Mucosa of descending colon (tissue), 3 donors: ENCODE data around the gene IL17RD. TPM values are rescaled to one million over a fixed set of nuclear protein-coding genes. Genes with fewer than 3 reads are reported as not detected.

Experiments used
- ATAC-seq: fragments of 200-7000 bp; cut with Tn5 transposase; one replicate; pipeline ENCODE4 v1.9.1; 2020; ENCODE audit warnings: mild to moderate bottlenecking, moderate library complexity
- DNase-seq, 3 donors: peaks; one replicate each; pipeline ENCODE4 v3.0.0-alpha.2; 2020
- H3K36me3 ChIP-seq: fragments of 200-600 bp; one replicate; pipeline ENCODE4 v1.8.0; 2021; ENCODE audit warnings: low read depth, mild to moderate bottlenecking
- H3K4me1 ChIP-seq: fragments of 200-600 bp; one replicate; pipeline ENCODE4 v1.8.0; 2021; ENCODE audit warnings: low read depth, mild to moderate bottlenecking
- H3K4me3 ChIP-seq: fragments of 200-600 bp; one replicate; pipeline ENCODE4 v1.8.0; 2021; ENCODE audit warnings: mild to moderate bottlenecking
- H3K9me3 ChIP-seq: fragments of 200-600 bp; one replicate; pipeline ENCODE4 v1.8.0; 2021; ENCODE audit warnings: mild to moderate bottlenecking
- CTCF ChIP-seq: fragments of 200-600 bp; IDR thresholded peaks from one replicate; pipeline ENCODE4 v1.8.0; 2022; ENCODE audit warnings: antibody characterized with exemption, mild to moderate bottlenecking
- intact Hi-C, 2 donors: fragments of 100-400 bp; cut with DNase I in 1 of 2; cut with micrococcal nuclease in 1 of 2; formaldehyde crosslinking; loops; one replicate each; pipeline versions ENCODE4 v1.11.0 to v1.11.1; 2022; cut with DNase I, micrococcal nuclease
- total RNA-seq, 3 donors: library from RNA; stranded (reverse); fragmentation: NEBNext Ultra II Directional in 2 of 3; extraction: Animal tissue kit (Norgen Biotek cat#: 25700) in 2 of 3; gene quantifications; one replicate each; pipeline versions ENCODE4 v1.2.1 to v1.2.4, GENCODE V29; 2021 to 2023
- donor health status: DM: no; HTN: no; CAD: no; lungs with moderate emphysema.
- donor health status: DM: no; HTN: no; CAD: no.
- donor health status: DM: no; HTN: yes; CAD: no.

The IL17RD gene
- total RNA-seq, 3 donors from 2014 or later, result 1.2 to 14.8 (median 1.4) TPM

GRCh38 chr3:57140894-57141293 lies 24.3 kb downstream of the IL17RD start:
- no peaks in the 10 kb centered on the region for H3K9me3 ChIP-seq
- no peak for TF ChIP-seq CTCF
- no peak overlapping the region for H3K4me3 ChIP-seq
- intact Hi-C loops, result no loop called here
- DNase-seq (no peak), ATAC-seq (no peak)
- no peaks in the 10 kb centered on the region for H3K4me1 ChIP-seq
- H3K36me3 ChIP-seq, result no peaks in the 10 kb centered on the region

- DNase-seq (no peak), ATAC-seq (no peak)
- intact Hi-C loops, result no loop called here
- H3K4me1 ChIP-seq, result no peaks in the 10 kb centered on the region
- H3K36me3 ChIP-seq, result no peaks in the 10 kb centered on the region
- TF ChIP-seq CTCF, result no peak
- no peak overlapping the region for H3K4me3 ChIP-seq
- no peaks in the 10 kb centered on the region for H3K9me3 ChIP-seq
These were observed 29.0 kb downstream of the IL17RD start for GRCh38 chr3:57135964-57136719.

- intact Hi-C loops, result no loop called here
- no peak for ATAC-seq
These were observed 32.0 kb downstream of the IL17RD start for GRCh38 chr3:57133157-57133556.

GRCh38 chr3:57132674-57133073 lies 32.5 kb downstream of the IL17RD start:
- Histone ChIP-seq H3K4me1 (no peaks in the 10 kb centered on the region), H3K9me3 (no peaks in the 10 kb centered on the region), H3K4me3 (no peak overlapping the region), H3K36me3 (no peaks in the 10 kb centered on the region)
- DNase-seq, result no peak
- no peak for TF ChIP-seq CTCF
- ATAC-seq, result no peak
- intact Hi-C loops, result no loop called here

More at GRCh38 chr3:57133157-57133556, 32.0 kb downstream of the IL17RD start:
- Histone ChIP-seq H3K36me3 (no peaks in the 10 kb centered on the region), H3K9me3 (no peaks in the 10 kb centered on the region), H3K4me1 (no peaks in the 10 kb centered on the region), H3K4me3 (no peak overlapping the region)
- DNase-seq, result no peak
- TF ChIP-seq CTCF, result no peak

GRCh38 chr3:57131210-57131588 lies 34.0 kb downstream of the IL17RD start:
- no peak for TF ChIP-seq CTCF
- DNase-seq (no peak), ATAC-seq (no peak)
- no peaks in the 10 kb centered on the region for H3K36me3 ChIP-seq
- no peak overlapping the region for H3K4me3 ChIP-seq
- no peaks in the 10 kb centered on the region for H3K4me1 ChIP-seq
- H3K9me3 ChIP-seq, result no peaks in the 10 kb centered on the region
- intact Hi-C loops, result no loop called here
